Measurements from ENCODE around the gene STX5. TPM values are rescaled to one million over a fixed set of nuclear protein-coding genes. Genes with fewer than 3 reads are reported as not detected.

The STX5 gene
- total RNA-seq, 4 donors from 2014 or later = 22.8 to 31.6 (median 31.6) TPM

DNA sequence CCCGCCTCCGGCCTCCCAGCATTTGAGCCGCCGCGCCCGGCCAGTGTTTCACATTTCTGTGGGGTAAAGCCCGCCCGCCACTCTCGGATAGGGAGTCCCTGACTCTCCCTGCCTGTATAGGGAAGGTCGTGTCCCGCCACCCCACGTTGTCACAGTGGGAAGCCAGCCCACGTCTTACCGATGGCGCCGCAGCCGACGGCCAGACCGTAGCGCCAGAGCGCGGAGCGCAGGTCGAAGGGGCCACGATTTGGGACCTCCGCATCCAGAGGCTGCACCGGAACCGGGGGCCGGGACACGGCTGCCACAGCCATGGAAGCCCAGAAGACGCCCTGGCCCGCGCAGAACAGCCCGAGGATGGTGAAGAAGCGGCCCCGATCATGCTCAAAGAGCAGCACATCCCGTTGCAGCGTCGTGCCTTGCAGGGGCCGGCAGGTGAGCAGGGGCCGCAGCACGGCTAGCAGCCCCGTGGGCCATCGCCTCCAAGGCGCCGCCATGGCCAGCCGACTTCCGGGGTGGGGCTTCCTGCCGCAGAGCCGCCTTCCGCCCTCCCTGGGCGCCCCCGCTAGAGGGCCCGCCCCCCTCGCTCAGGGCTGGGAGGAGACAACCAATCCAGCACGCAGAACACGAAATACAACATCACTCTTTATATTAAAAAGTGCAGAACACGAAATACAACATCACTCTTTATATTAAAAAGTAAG is 40.2 kb downstream of the STX5 start, which contains the start of gene TMEM223:
TSS of gene TMEM223 (minus strand) at position 506 of the 701 bp plus-strand sequence. CDS start at position 494, 12 bp downstream.
- peaks cover 38 to 51% (median 49%) of the 10 kb centered on the region in 4 donors for H3K4me1 ChIP-seq
- peak; percentile 95 for DNase-seq (ENCODE audit: extremely low spot score)
- peak within 1 kb of the TSS; percentile 69 to 87 (median 86) for H3K4me3 ChIP-seq
- peaks cover 38 to 66% (median 60%) of the 10 kb centered on the region in 4 donors for H3K36me3 ChIP-seq
- no peaks in the 10 kb centered on the region for H3K27me3 ChIP-seq
- 0% methylated on average over 29 of the region's 58 CpGs for WGBS
- H3K9me3 ChIP-seq = no peaks in the 10 kb centered on the region
- intact Hi-C loops (cut with DNase I) = loop anchor here (5.0 kb wide), 1 partner anchor 41 kb away; the partner anchor contains the start of genes STX5 and TEX54
- H3K27ac ChIP-seq (replicated peaks in 1 of 4) = peak within 1 kb of the TSS; percentile 84 to 91 (median 86)
- TF ChIP-seq POLR2AphosphoS5 (IDR thresholded peaks at IDR 0.05) (peak; percentile 90 to 91), POLR2A (IDR thresholded peaks at IDR 0.05; ENCODE audit: low read depth) (peak; percentile 42), EP300 (IDR thresholded peaks at IDR 0.05) (no peak)
- TF ChIP-seq, protein P1, sequence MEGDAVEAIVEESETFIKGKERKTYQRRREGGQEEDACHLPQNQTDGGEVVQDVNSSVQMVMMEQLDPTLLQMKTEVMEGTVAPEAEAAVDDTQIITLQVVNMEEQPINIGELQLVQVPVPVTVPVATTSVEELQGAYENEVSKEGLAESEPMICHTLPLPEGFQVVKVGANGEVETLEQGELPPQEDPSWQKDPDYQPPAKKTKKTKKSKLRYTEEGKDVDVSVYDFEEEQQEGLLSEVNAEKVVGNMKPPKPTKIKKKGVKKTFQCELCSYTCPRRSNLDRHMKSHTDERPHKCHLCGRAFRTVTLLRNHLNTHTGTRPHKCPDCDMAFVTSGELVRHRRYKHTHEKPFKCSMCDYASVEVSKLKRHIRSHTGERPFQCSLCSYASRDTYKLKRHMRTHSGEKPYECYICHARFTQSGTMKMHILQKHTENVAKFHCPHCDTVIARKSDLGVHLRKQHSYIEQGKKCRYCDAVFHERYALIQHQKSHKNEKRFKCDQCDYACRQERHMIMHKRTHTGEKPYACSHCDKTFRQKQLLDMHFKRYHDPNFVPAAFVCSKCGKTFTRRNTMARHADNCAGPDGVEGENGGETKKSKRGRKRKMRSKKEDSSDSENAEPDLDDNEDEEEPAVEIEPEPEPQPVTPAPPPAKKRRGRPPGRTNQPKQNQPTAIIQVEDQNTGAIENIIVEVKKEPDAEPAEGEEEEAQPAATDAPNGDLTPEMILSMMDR (IDR thresholded peaks at IDR 0.05) = peak in 2 of 3 experiments; percentile 9 to 35

DNA sequence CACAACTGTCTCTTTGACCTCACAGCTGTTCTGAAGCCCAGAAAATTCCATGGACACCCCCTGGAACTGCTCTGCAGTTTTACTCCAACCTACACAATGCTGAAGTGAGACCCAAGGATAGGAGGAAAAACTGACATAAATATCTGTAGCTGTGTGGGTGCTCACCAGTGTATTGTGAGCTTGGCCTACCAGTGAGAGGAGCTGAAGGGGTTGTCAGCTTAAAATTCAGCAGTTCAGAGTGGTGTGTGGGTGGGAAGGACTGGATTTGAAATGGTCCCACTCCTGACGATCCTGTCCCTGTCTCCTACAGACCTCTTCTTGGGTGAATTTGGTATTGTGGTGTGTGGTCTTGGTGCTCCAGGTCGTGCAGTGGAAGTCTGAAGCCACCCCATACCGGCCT is 42.3 kb downstream of the STX5 start:
- 63% methylated on average over 3 of the region's 3 CpGs for whole genome bisulfite sequencing

DNA sequence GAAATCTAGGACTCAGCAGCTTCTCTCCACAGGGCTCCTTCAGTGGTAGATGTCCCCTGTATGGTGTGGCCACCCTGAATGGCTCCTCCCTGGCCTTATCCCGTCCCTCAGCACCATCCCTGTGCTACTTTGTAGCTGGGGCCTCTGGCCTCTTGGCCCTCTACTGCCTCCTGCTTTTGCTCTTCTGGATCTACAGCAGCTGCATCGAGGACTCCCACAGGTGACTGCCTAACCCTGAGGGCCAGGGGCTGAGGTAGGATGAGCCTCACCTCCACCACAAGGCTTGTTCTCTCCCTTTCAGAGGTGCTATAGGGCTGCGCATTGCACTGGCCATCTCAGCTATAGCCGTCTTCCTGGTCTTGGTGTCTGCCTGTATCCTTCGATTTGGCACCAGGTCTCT is 42.9 kb downstream of the STX5 start:
- 79% methylated on average over 5 of the region's 5 CpGs for WGBS
- Histone ChIP-seq H3K27me3 (no peaks in the 10 kb centered on the region), H3K4me1 (peaks cover 49 to 63% (median 59%) of the 10 kb centered on the region in 4 donors), H3K36me3 (peaks cover 11 to 44% (median 33%) of the 10 kb centered on the region in 4 donors), H3K4me3 (no peak overlapping the region), H3K27ac (replicated peaks in 1 of 4) (peak overlapping the region in 1 of 4 donors; percentile 94), H3K9me3 (no peaks in the 10 kb centered on the region)
- DNase-seq (ENCODE audit: extremely low spot score) = no peak
- intact Hi-C loops (cut with DNase I) = no loop called here
- TF ChIP-seq POLR2AphosphoS5 (IDR thresholded peaks at IDR 0.05) = no peak
- TF ChIP-seq, protein P1 (IDR thresholded peaks at IDR 0.05) = no peak
- TF ChIP-seq POLR2A (IDR thresholded peaks at IDR 0.05; ENCODE audit: low read depth) = no peak
- no peak for TF ChIP-seq EP300 (IDR thresholded peaks at IDR 0.05)

More for the DNA sequence above, 42.3 kb downstream of the STX5 start:
- TF ChIP-seq EP300 (IDR thresholded peaks at IDR 0.05) = no peak
- TF ChIP-seq POLR2AphosphoS5 (IDR thresholded peaks at IDR 0.05) = no peak
- Histone ChIP-seq H3K36me3 (peaks cover 17 to 46% (median 39%) of the 10 kb centered on the region in 4 donors), H3K4me1 (peaks cover 49 to 63% (median 59%) of the 10 kb centered on the region in 4 donors), H3K27me3 (no peaks in the 10 kb centered on the region), H3K4me3 (no peak overlapping the region), H3K27ac (replicated peaks in 1 of 4) (peak overlapping the region in 1 of 4 donors; percentile 94), H3K9me3 (no peaks in the 10 kb centered on the region)
- DNase-seq (ENCODE audit: extremely low spot score) = no peak
- intact Hi-C loops (cut with DNase I) = no loop called here

DNA sequence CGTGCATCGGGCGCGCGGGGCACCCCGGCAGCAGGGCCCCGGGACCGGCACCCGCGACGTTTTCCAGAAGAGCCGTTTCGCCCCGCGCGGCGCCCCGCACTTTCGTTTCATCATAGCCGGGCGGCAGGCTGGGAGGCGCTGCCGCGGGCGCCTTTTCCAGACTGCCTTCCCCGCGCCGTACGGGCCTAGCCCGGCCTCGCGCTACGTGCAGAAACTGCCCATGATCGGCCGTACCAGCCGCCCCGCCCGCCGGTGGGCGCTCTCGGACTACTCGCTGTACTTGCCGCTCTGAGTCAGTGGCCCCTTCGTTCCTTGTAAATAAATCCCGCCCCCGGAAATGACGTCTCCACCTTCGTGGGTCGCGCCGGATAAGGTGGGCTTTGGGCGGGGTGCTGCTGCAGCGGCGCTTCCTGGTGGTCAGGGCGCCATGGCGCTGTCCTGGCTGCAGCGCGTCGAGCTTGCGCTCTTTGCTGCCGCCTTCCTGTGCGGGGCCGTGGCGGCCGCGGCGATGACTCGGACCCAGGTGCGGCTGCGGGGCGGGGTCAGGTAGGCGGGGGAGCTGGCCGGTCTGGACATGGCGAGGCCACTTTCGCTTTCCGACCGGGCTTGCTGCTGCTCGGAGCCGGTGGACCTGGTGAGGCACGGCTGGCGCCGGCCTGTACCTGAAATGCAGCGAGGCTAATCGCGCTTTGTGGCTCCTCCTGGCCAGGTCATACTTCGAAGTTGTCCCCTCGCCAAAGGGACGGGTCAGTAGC is 44.7 kb downstream of the STX5 start, which contains the start of gene TMEM179B:
TSS of gene TMEM179B (plus strand) at position 398 of the 755 bp plus-strand sequence. CDS start at position 428, 30 bp downstream.
- Histone ChIP-seq H3K4me1 (peaks cover 43 to 56% (median 52%) of the 10 kb centered on the region in 4 donors), H3K27me3 (no peaks in the 10 kb centered on the region)
- TF ChIP-seq, protein P1 (IDR thresholded peaks at IDR 0.05) = peak in 2 of 3 experiments; percentile 50 to 52
- TF ChIP-seq POLR2A (IDR thresholded peaks at IDR 0.05; ENCODE audit: low read depth) (peak; percentile 91), EP300 (IDR thresholded peaks at IDR 0.05) (no peak), POLR2AphosphoS5 (IDR thresholded peaks at IDR 0.05) (peak; percentile 99)

More for the DNA sequence above, 44.7 kb downstream of the STX5 start, which contains the start of gene TMEM179B:
- no peaks in the 10 kb centered on the region for H3K9me3 ChIP-seq
- H3K4me3 ChIP-seq = peak within 1 kb of the TSS; percentile 71 to 100 (median 88)
- DNase-seq (ENCODE audit: extremely low spot score) = peak; percentile 100
- WGBS = 0% methylated on average over 25 of the region's 88 CpGs
- peak within 1 kb of the TSS; percentile 94 to 98 (median 98) for H3K27ac ChIP-seq (replicated peaks in 1 of 4)
- H3K36me3 ChIP-seq = peaks cover 0 to 39% (median 32%) of the 10 kb centered on the region in 4 donors
- intact Hi-C loops (cut with DNase I) = no loop called here
